Liver (tissue), 9 donors: Measurements from ENCODE around the gene KLF2. TPM values are rescaled to one million over a fixed set of nuclear protein-coding genes. Genes with fewer than 3 reads are reported as not detected.

ENCODE experiments used
- DNase-seq: peaks from one replicate; pipeline ENCODE4 v3.0.0-alpha.2; 2017; ENCODE audit warnings: low spot score
- H3K27ac ChIP-seq, 2 donors: one replicate each; pipeline ENCODE4 v1.7.0; 2013; ENCODE audit warnings: inconsistent platforms in 2 of 2, low read length in 2 of 2, control low read depth in 1 of 2, low read depth in 1 of 2, mild to moderate bottlenecking in 1 of 2
- H3K27me3 ChIP-seq, 4 donors: one replicate each; pipeline versions ENCODE4 v1.6.1 to v1.7.0; 2013; ENCODE audit warnings: low read length in 3 of 4, inconsistent platforms in 1 of 4, mild to moderate bottlenecking in 1 of 4, moderate library complexity in 1 of 4; ENCODE audit not compliant: control insufficient read depth in 4 of 4, insufficient read depth in 4 of 4
- H3K36me3 ChIP-seq, 4 donors: one replicate each; pipeline versions ENCODE4 v1.6.1 to v1.7.0; 2013; ENCODE audit warnings: low read length in 3 of 4, mild to moderate bottlenecking in 3 of 4, low read depth in 1 of 4, moderate library complexity in 1 of 4; ENCODE audit not compliant: control insufficient read depth in 4 of 4, insufficient read depth in 3 of 4
- H3K4me1 ChIP-seq, 4 donors: one replicate each; pipeline versions ENCODE4 v1.6.1 to v1.7.0; 2013; ENCODE audit warnings: low read length in 3 of 4, mild to moderate bottlenecking in 3 of 4, moderate library complexity in 1 of 4; ENCODE audit not compliant: control insufficient read depth in 4 of 4, insufficient read depth in 4 of 4
- H3K4me3 ChIP-seq, 3 donors: one replicate each; pipeline versions ENCODE4 v1.6.1 to v1.7.0; 2013; ENCODE audit warnings: low read length in 3 of 3, control low read depth in 1 of 3, low read depth in 1 of 3, mild to moderate bottlenecking in 1 of 3
- H3K9ac ChIP-seq, 2 donors: one replicate each; pipeline ENCODE4 v1.7.0; 2013; ENCODE audit warnings: low read length in 2 of 2, mild to moderate bottlenecking in 2 of 2, moderate library complexity in 2 of 2, control low read depth in 1 of 2, low read depth in 1 of 2
- H3K9me3 ChIP-seq, 4 donors: one replicate each; pipeline versions ENCODE4 v1.6.1 to v1.7.0; 2013; ENCODE audit warnings: low read length in 3 of 4; ENCODE audit not compliant: control insufficient read depth in 4 of 4
- ATF3 ChIP-seq: IDR thresholded peaks from 2 replicates; pipeline ENCODE4 v1.6.1; 2016; ENCODE audit warnings: antibody characterized with exemption
- CTCF ChIP-seq: fragments of 150-350 bp; IDR thresholded peaks from 2 replicates; pipeline ENCODE4 v1.5.1; 2017; ENCODE audit warnings: improper control_type of control experiment, low read depth, low read length; ENCODE audit not compliant: missing input control
- EGR1 ChIP-seq, 2 donors: IDR thresholded peaks; 2 replicates each; pipeline ENCODE4 v1.6.1; 2016 to 2018; ENCODE audit warnings: antibody characterized with exemption in 2 of 2, low read depth in 2 of 2
- FOXA1 ChIP-seq: IDR thresholded peaks from 2 replicates; pipeline ENCODE4 v1.6.1; 2016; ENCODE audit warnings: antibody characterized with exemption
- FOXA2 ChIP-seq: IDR thresholded peaks from 2 replicates; pipeline ENCODE4 v1.6.1; 2016; ENCODE audit warnings: antibody characterized with exemption
- GABPA ChIP-seq, 2 donors: IDR thresholded peaks in 1 of 2; conservative IDR thresholded peaks in 1 of 2; 2 replicates each; pipeline ENCODE4 v1.6.1; 2016; ENCODE audit warnings: antibody characterized with exemption in 2 of 2, mild to moderate bottlenecking in 1 of 2, moderate library complexity in 1 of 2
- HNF4A ChIP-seq, 2 donors: conservative IDR thresholded peaks; 2 replicates each; pipeline ENCODE4 v1.6.1; 2016; ENCODE audit warnings: antibody characterized with exemption in 2 of 2, mild to moderate bottlenecking in 2 of 2
- HNF4G ChIP-seq: IDR thresholded peaks from 2 replicates; pipeline ENCODE4 v1.6.1; 2016; ENCODE audit warnings: antibody characterized with exemption
- JUND ChIP-seq, 2 donors: IDR thresholded peaks; 2 replicates each; pipeline ENCODE4 v1.6.1; 2016; ENCODE audit warnings: antibody characterized with exemption in 2 of 2
- MAX ChIP-seq: IDR thresholded peaks from 2 replicates; pipeline ENCODE4 v1.6.1; 2016; ENCODE audit warnings: antibody characterized with exemption
- NR2F2 ChIP-seq: IDR thresholded peaks from 2 replicates; pipeline ENCODE4 v1.6.1; 2016; ENCODE audit warnings: antibody characterized with exemption
- RAD21 ChIP-seq, 2 donors: IDR thresholded peaks; 2 replicates each; pipeline ENCODE4 v1.6.1; 2016; ENCODE audit warnings: antibody characterized with exemption in 2 of 2, mild to moderate bottlenecking in 2 of 2
- REST ChIP-seq: IDR thresholded peaks from 2 replicates; pipeline ENCODE4 v1.6.1; 2016; ENCODE audit warnings: antibody characterized with exemption, mild to moderate bottlenecking
- RXRA ChIP-seq, 2 donors: IDR thresholded peaks; 2 replicates each; pipeline ENCODE4 v1.6.1; 2017 to 2018; ENCODE audit warnings: antibody characterized with exemption in 2 of 2, mild to moderate bottlenecking in 1 of 2
- SP1 ChIP-seq: IDR thresholded peaks from 2 replicates; pipeline ENCODE4 v1.6.1; 2018; ENCODE audit warnings: antibody characterized with exemption, mild to moderate bottlenecking
- TAF1 ChIP-seq: conservative IDR thresholded peaks from 2 replicates; pipeline ENCODE4 v1.6.1; 2016; ENCODE audit warnings: antibody characterized with exemption, mild to moderate bottlenecking
- YY1 ChIP-seq: IDR thresholded peaks from 2 replicates; pipeline ENCODE4 v1.6.1; 2016; ENCODE audit warnings: antibody characterized with exemption, mild to moderate bottlenecking
- ZBTB33 ChIP-seq: IDR thresholded peaks from 2 replicates; pipeline ENCODE4 v1.6.1; 2016; ENCODE audit warnings: antibody characterized with exemption
- WGBS: extraction: QIAGEN DNeasy Blood & Tissue Kit; methylation state at CpG from one replicate; pipeline ENCODE4 v1.1.7; 2013; 5-methylcytosine and 5-hydroxymethylcytosine counted together
- polyA plus RNA-seq, 2 donors: library from polyadenylated mRNA; stranded (reverse) in 1 of 2; unstranded in 1 of 2; fragments of 200-250 nt in 1 of 2; fragments of >200 nt in 1 of 2; fragmentation: Nextera tagmentation in 1 of 2; extraction: Ambion mirVana in 1 of 2; gene quantifications; one replicate each; pipeline versions ENCODE4 v1.2.1 to v1.2.3, GENCODE V29; 2013 to 2015
- total RNA-seq, 2 donors: library from RNA; depleted of rRNA; stranded (reverse); fragments of >200 nt; gene quantifications; one replicate each; pipeline ENCODE4 v1.2.3, GENCODE V29; 2014
- donor health status: healthy.
- donor health status: healthy.
- donor health status: healthy.
- donor health status: healthy.
- donor health status: healthy.

The KLF2 gene
- total and polyA plus RNA-seq, 4 donors, result 3.9 to 11.2 (median 4.2) TPM

GRCh38 chr19:16363133-16363851 lies 38.7 kb downstream of the KLF2 start:
- H3K27ac ChIP-seq, result peak overlapping the region; percentile 78 to 81
- peak; percentile 56 for DNase-seq
- TF ChIP-seq HNF4G (peak; percentile 24), RXRA (IDR thresholded peaks at IDR 0.05) (peak; percentile 50 to 69), REST (peak; percentile 61), MAX (peak; percentile 93), GABPA (IDR thresholded peaks at IDR 0.05 in 1 of 2, conservative IDR thresholded peaks at IDR 0.05 in 1 of 2) (peak in 1 of 2 donors; percentile 73), JUND (IDR thresholded peaks at IDR 0.05) (peak in 1 of 2 donors; percentile 27), TAF1 (no peak), EGR1 (IDR thresholded peaks at IDR 0.05; ENCODE audit: low read depth in 2 of 2) (peak in 1 of 2 donors; percentile 41), RAD21 (IDR thresholded peaks at IDR 0.05) (peak in 1 of 2 donors; percentile 41), SP1 (peak; percentile 78), YY1 (peak; percentile 64), NR2F2 (peak; percentile 44), ZBTB33 (no peak), FOXA1 (no peak), HNF4A (conservative IDR thresholded peaks at IDR 0.05) (peak; percentile 73 to 80), CTCF (peak; percentile 0), ATF3 (no peak), FOXA2 (no peak)
- H3K27me3 ChIP-seq, result no peaks in the 10 kb centered on the region
- 49% methylated on average over 20 of the region's 20 CpGs for WGBS
- H3K9me3 ChIP-seq, result no peaks in the 10 kb centered on the region
- H3K9ac ChIP-seq, result no peak overlapping the region
- H3K4me3 ChIP-seq, result no peak overlapping the region
- peaks cover 4 to 28% (median 15%) of the 10 kb centered on the region in 4 donors for H3K4me1 ChIP-seq
- no peaks in the 10 kb centered on the region for H3K36me3 ChIP-seq
